HG03135 (cell line): Measurements from ENCODE around the gene PLA2G6.

Experiments
- ATAC-seq: cut with Tn5 transposase; IDR thresholded peaks from one replicate; pipeline ENCODE4 v1.9.1; 2021; ENCODE audit warnings: mild to moderate bottlenecking, moderate library complexity; ENCODE audit not compliant: unreplicated experiment

Gene PLA2G6

DNA sequence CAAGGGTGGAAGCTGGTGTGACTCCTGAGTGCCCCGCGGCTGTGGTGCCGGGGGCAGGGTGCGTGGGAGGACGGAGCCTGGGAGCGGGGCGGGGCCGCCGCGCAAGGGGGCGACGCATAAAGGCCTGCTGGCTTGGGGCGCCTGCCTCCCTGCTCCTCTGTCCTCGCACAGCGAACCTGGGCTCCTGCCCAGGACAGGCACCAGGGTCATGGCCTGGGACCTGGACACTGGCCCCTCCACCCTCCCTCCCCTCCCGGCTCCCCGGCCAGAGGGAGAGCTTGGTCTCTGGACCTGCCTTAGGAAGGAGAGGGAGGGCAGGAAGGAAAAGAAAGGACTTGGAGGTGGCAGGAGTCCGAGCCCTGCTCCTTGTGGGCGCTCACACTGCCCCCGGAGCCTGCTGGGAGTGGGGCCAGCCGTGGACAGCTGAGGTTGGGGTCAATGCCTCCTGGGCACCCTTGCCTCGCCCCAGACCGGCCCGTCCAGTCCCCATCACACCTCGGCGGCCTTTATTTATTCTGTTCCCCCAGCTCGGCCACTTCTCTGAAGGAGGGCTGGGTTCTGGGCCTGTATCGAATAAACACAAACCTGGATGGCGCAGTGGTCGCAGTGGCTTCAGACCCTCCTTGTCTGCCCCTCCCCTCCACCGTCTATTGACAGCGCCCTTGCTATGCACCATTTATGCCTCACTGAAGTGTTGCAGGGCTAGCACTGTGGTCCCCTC, 106.4 kb downstream of the PLA2G6 start:
- no peak for ATAC-seq

DNA sequence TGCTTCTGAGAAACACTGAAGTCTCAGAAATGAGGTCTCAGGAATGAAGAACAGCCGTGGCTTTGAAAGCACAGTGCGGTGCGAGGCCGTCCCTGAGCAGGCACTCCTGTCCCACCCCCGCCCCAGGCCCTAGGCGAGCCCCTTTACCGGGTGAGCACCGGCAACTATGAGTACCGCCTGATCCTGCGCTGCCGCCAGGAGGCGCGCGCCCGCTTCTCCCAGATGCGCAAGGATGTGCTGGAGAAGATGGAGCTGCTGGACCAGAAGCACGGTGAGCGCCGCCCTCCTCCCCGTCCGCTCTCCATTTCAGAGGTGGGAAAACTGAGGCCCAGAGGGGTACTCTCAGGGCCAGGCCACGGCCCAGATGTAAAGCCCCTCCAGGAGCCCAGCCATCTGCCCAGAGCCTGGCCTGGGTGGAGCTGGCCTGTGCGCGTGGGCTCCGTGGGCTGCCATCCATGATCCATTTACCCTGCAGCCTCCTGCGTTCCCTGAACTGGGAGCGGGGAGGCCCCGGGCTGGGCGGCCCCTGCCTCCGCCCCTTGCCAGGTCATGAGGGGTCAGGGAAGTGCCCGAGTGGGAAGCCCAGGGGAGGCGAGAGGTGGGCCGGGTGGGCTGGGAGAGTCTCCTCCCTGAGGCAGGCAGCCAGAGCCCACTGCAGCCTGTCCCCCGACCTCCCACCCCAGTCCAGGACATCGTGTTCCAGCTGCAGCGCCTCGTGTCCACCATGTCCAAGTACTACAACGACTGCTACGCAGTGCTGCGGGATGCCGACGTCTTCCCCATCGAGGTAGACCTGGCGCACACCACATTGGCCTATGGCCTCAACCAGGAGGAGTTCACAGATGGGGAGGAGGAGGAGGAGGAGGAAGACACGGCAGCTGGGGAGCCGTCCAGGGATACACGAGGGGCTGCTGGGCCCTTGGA, 107.2 kb downstream of the PLA2G6 start:
- no peak for ATAC-seq

DNA sequence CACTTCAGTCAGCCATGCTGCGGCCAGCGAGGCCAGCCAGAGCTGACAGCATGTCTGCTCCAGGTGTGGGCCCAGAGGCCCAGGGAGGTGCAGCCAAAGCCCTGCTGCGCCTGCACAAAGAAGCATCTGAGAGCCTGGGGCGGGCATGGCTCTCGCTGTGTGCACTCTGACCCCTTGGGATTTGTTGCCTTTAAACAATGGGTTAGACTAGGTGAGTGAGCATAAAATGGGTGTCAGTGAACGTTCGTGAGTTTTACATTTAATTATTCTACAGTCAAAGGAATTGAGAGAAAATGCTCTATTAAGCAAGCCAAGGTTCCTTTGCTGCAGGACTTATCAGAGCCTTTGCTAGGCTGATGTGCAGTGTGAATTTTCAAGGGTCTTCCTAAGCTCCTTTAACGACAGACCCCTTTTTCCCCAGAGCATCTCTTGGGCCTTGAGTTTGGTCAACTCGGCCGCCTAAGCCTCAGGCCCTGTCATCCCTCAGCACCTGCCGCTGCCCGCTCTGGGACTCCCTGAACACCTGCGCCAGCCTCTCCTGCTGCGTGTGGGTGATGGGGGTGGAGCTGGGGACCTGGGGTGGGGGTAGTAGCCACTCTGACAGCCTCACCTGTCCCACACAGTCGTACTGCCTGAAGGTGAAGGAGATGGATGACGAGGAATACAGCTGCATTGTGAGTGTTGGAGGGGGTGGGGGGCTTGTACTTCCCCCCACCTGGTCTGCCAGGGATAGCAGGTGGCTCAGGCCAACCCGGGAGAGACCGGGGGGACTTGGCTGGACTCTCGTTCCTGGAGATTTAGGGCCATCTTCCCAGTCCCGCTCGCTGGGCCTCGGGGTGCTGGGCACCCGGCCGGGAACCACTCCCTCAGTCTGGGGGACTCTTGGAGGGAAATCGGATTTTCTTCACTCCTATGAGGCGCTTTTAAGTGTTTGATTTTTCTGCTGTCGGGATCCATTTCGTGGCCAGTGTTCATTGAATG, 108.2 kb downstream of the PLA2G6 start:
- ATAC-seq = no peak

DNA sequence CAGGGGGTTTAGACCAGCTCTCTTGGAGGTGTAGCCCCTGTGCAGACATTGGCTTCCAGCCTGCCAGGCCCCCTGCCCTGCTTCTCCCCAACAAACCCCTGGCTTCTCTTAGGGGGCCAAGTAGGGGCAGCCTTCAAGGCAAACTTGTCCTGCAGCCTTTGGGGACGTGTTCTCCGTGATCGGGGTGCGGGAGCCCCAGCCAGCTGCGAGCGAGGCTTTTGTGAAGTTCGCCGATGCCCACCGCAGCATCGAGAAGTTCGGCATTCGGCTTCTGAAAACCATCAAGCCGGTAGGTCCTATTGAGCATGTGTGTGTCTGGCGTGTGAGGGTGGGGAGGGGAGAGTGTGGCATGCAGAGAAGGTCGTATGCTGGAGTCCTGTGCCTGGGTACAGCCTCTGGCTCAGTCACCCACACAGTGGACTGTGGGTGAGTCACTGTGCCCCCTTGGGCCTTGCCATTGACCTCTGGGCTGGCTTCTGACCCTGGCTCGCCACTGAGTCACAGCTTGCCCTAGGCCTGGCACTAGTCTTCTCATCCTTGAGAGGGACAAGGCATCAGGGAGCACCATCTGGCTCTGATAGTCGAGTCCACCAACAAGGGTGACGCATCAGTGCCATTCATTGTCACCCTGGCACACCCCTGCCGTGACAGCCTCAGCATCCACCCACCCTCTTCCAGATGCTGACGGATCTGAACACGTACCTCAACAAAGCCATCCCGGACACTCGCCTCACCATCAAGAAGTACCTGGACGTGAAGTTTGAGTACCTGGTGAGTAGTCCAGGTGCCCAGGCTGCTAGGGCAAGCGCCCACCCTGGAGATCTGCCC, 109.1 kb downstream of the PLA2G6 start:
- no peak for ATAC-seq

DNA sequence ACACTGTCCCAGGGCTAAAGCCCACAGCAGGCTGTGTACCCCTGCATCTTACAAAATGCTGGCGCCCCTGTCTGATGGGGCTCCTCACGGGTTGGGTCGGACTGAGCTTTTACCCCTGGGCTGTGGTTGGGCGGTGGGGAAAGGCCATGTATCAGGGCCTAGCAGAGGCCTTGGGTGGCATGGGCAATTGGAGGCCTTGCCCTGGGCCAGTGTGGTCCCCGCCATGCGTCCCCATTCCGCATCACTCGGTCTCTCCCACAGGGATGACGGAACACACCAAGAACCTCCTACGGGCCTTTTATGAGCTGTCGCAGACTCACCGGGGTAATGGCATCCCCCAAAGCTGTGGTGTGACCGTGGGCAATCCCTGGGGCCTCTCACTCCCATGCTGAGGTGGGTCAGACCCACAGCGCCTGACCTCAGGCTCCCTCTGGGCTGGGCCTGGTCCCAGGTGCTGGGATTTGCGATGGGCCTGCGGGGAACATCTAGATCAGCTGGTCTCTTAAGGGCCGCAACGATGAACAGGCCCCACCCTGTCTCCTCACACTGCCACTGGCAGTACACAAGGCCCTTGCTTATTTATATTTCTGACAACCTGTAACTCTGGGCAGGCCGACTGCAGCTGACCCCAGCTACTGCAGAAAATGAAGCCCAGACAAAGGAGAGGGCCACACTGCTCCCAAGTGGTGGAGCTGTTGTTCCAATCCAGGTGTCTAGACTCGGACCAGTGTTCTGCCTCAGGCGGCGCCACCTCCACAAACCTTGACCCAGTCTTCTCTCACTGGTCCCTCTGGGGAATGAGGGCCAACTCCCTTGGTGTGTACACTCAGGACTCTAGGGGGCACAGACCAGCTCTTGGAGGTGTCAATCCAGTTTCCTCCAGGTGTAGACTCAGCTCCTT, 110.0 kb downstream of the PLA2G6 start:
- ATAC-seq = no peak

DNA sequence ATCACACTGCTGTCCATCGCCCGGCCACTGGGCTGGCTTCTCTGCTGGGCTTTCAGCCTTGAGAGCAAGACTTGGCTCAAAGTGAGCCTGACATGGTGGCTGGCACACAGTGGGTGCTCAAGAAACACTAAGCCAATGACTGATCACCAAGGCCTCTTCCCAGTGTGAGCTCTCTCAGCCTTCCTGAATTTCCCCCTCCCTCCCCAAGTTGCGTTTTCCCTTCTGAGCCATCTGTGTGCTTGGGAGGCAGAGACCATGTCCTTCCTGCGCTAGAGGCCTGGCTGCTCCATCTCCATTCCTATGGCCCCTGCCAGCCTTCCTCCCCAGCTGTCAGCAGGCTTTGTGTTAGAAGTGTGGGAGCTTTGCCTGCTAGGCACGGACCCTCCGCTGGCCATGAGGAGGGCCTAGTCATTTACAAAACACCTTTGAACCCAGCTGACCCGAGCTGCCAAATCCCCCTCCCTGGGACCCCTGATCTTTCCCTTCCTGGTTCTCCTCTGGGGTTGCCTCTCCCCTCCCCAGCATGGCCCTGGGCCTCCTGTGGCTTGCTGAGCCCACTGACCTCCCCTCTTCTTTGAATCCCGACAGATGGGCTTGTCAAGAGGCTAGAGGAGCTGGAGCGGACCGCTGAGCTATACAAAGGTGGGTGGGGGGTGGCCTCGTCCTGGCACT, 111.2 kb downstream of the PLA2G6 start:
- ATAC-seq = no peak

DNA sequence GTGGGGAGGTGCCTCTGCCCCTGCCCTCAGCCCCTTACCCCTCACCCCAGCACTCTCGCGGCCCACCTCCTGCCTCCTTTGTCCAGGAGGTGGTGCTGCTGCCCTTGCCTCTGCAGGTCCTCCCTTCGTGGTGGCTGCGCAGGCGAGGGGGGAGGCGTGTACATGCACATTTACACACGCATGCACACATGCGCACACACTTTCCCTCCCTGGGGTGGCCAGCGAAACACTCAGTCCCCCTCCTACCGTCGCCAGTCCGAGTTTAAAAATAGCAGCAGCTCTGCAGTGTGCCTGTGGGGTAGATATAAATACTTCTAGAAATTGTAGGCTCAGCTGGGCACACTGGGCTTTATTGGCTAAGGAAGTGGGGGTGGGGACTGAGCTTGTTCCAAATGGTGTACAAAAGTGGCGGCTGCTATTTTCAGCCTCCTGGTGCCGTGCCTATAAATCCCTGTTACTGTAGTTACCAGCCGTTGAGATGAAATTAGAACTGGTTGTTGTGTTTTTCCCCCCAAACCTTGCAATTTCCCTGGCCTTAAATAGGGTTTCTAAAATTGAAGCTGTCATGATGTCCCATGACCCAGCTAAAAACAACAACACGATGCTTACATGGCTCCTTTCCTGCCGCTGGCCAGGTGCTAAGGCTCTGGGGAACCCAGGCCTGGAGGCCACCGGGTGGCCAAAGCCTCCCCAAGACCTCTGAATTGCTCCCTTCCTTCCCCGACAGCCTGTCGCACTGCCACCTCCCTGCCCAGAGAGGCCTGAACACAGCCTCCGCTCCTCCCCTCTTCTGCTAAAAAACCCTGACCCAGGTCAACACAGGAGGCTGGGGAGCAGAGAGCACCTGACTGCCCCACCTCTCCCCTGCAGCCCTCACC, 112.0 kb downstream of the PLA2G6 start:
- ATAC-seq = no peak

DNA sequence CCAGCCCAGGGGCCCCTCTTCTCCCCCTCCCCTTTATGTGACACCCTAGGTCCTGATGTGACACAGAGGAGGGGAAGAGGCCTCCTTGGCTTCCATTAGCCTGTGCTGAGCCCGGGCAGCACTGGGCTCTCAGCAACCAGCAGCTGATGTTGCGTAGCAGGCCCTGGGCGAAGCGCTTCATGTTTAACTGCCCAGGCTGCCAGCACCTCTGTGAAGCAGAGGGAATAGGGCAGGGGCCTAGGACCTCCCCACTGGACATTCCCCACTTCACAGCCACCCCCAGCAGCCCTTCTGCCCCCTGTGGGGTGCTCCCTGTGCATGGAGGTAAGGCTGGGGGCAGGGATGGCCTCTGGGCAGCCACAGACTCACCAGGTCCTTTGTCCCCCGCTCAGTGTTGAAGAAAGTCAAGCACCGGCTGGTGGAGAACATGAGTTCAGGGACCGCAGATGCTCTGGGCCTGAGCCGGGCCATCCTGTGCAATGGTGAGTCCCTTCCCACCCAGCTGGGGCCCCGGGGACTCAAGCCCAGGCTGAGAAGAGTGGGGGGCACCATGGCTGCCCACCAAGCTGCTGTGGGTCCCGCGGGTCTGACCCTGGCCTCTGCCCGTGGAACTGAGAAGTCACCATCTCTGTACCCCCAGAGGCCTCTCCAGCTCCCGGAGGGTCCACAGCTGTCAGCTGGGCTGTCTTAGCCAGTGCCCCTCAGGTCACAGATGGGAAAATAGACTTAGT, 112.8 kb downstream of the PLA2G6 start:
- ATAC-seq = no peak

DNA sequence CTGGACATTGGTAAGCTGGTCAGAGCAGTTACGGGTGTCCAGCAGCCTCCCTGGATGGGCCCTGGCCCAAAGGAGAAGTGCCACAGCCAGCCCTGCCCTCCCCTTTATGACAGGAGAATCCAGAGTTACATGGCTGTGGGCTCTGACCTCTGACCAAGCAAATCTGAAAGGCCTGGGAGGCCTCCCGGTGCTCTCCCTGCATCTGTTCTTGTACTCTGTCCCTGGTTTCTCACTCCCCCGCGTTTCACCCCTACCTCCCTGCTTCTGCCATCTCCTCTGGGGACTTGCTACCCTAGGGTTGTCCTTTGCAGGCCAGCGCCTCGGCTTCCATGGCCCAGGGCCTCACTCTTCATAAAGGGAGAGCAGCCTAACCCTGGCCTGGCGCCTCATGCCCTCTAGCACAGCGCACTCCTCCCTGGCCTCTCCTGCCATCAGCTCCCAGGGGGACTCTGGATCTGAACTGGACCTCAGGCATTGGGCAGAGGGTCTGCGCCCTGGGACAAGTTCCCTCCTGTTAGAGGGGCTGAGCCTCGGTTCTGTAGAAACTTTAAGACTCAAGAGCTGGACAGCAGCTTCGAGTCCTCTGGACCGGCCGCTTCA, 113.8 kb downstream of the PLA2G6 start:
- ATAC-seq = no peak

DNA sequence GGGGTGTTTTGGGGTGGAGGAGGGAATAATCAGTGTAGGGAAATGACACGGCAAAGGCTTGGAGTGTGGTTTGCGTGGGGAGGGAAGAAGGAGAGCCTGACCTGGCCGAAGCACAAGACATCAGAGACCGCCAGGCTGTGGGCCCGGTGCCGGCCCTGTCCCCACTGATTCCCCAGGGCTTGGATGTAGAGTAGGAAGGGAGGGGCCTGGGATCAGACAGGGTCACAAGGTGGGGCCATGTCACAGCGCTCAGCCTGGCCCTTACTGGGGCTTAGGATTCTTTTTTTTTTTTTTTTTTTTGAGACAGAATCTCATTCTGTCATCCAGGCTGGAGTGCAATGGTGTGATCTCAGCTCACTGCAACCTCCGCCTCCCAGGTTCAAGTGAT, 114.6 kb downstream of the PLA2G6 start:
- ATAC-seq = no peak

DNA sequence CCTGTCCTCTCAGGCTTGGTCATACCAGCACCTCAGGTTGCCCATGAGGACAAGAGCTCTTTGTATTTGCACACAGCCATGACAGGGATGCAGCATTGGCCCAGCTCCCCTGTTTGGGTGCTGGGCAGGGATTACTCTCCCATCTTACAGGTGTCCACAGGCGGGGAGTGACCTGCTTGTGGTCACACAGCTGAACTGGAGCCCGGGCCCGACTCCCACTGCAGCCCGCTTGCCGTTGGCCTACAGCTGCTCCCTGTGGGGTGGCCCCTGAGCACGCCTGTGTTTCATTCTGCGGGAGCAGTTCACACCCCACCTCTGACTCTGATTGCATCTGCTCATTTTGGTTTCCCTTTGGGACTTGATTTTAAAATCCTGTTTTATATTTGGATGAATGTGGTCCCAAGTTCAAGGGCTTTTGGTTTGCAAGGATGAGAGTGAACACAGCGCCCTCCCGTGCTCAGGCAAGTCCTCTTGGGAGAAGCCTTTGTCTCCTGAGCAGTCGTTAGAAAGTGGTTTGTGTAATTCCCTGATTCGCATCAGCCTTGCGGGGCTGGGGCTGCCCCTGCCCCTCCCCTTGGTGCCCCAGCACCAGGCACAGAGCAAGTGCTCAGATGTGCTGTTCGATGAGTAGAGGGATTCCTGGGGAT, 115.1 kb downstream of the PLA2G6 start:
- ATAC-seq = no peak

DNA sequence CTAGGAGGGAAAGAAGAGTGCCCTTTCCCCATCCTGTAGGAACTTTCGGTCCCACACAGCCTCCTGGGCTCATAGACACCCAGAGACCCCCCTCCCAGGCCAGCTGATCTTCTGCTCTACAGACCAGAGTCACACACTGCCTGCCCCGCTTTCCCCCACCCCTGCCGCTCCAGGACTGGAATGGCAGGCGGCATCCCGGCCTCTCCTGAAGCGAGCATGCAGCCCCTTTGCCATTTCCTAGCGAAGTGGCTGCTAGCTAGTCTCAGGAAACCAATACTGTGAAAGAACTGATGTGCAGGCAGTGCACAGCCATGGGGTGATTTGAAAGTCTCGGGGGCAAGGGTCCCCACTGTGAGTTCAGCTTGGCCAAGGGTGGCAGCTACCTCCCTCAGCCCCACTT, 116.1 kb downstream of the PLA2G6 start:
- ATAC-seq = no peak

DNA sequence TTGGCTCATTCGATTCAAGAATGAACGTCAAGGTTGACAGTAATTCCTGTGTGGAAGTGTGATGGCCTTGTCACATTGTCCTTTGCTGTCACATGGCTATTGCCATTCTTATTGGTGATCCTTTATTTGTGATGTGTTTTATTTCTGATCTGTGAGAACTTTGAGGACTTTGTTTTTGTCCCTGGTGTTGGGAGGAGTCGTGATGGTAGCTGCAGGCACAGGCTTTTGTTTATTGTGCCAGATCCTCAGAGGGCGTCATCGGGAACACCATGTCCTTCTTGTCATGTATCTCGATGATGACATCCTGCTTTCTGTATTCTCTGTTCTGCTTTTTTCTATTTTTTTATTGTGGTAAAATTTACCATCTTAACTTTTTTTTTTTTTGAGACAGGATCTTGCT, 118.8 kb downstream of the PLA2G6 start:
- ATAC-seq = no peak
